GDM1 (cell line): ENCODE data around the gene SLIT1.

Experiments used
- DNase-seq: peaks from one replicate; lab custom pipeline; 2025; lab: John Stamatoyannopoulos, UW

SLIT1 gene

GRCh38 chr10:97185326-97186058 lies at the start of gene SLIT1:
Gene SLIT1, minus strand, starts transcription at chr10:97185959. Its CDS starts 285 bp downstream, at chr10:97185674.
- DNase-seq = no peak

GRCh38 chr10:97235353-97235752 lies 49.6 kb upstream of the SLIT1 start:
- DNase-seq = no peak

GRCh38 chr10:97234400-97234799 lies 48.6 kb upstream of the SLIT1 start:
- DNase-seq = peak; percentile 13

- DNase-seq = no peak
Observed at GRCh38 chr10:97230146-97230545, 44.4 kb upstream of the SLIT1 start.

- DNase-seq = no peak
Observed at GRCh38 chr10:97229322-97230015, 43.7 kb upstream of the SLIT1 start.

DNA sequence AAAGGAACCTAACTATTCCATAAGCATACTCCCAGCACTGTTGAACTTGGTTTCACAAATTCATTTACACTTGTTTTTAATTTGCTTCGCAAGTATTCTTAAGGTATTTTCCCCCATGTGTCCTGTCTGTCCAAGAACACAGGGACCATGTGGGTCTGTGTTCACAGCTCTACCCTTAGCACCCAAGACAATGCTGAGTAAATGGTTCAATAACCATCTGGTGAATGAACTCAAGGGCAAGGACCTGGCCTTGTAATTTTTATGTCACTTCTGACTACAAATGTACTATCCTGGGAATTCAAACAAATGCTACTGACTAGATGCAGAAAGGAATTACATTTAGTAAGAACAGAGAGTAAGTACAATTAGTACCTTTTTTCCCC lies 43.0 kb upstream of the SLIT1 start:
- no peak for DNase-seq

DNA sequence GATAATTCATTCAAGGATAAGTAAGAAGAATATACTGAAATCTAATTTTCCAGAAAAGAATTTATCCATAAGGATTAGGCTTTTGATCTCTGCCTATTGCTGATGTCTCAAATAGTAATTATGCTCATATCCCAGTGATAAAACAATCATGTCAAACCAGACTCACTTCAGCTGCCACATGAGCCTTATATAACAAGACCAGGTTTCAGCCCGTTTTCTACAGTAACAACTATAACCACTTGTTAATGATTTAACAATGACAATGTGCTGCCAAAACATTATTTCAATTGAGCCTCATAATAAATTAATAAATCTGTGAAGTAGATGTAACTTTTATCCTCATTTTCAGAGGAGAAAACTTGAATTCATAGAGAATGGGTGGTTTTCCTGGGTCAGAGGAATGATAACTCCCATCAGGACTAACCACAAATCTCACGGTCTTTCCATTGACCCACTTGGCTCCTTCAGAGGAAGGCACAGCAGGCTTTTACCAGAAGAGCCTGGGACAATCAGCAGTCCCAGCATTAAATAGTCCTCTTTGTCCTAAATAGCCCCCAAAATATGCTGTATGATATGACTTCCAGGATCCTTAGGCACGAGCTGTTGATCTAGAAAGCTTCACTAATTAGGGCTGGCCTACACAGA lies 42.5 kb upstream of the SLIT1 start:
- DNase-seq = no peak

- no peak for DNase-seq
Observed at GRCh38 chr10:97226398-97226797, 40.6 kb upstream of the SLIT1 start.

- DNase-seq = no peak
Observed at GRCh38 chr10:97224483-97225435, 39.0 kb upstream of the SLIT1 start.

DNA sequence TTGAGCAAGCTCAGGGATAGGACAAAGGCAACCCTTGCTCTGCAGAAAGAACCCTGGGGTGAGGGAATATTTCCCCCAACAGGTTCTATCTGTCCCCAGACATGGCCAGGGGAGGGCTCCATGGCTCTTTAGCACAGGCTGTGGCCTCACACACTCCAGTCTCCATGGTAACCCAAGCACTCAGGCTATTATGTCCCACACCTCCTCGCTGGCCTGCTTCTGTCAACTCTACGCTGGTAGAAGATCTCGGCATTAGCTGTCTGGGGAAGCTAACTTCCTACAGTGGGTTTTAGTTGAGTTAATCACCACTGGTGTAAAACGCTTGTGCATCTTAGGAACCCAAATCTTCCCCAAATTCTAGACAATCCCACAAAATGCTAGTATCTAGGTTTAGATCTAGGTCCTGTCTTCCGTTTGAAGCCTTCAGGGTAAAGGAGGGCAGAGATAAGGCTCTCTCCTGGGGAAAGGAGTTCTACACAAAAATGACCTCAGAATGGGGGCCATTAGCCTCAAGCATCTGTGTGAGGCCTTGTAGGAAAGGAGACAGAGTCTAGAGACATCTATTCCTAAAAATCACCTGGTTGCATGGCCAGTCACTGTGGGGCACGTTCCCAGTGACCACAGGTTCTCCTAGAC lies 36.7 kb upstream of the SLIT1 start:
- DNase-seq = no peak

GRCh38 chr10:97220355-97220754 lies 34.6 kb upstream of the SLIT1 start:
- DNase-seq = no peak

DNA sequence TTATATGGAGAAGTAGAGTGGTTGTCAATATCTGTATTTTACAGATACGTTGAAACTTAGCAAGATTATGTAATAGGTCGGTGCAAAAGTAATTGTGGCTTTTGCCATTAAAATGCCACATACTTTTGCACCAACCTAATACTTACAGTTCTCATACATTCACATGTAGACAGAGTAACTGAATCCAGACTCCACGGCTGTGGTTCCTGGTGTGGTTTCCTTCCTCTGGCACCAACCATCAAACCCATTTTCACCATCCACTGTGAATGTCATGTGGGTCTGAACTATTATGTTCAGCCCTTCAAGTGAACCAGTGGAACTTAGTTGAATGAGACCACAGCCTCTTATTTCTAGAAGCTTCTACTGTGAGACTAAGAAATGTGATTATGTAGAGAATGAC lies 31.5 kb upstream of the SLIT1 start:
- DNase-seq = peak; percentile 26

DNA sequence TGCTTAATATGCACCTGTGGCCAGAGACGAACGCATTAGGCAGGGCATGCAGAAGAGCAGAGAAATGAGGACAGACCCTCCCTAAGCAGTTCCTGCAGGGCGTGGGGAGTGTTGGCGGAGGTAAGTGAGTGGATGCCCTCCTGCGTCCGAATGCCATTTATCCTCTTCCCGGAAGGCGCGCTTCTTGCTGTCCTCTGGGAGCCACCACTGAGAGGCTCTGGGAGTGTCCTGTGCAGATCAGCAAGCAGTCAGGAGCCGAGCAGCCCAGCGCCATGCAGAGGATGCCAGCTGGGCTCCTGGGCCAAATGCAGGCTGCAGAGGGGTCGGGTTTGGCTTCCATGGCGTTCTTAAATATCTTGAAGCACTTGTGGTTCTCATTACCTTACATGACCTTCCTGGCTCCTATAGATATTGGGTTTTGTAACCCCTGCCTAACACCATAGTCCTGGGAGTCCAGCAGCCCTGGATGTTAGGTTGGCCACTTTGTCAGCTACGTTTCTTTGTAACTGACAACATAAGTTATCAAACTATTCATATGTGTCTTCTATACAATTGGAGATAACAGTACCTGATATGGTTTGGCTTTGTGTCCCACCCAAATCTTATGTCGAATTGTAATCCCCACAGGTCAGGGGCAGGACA lies 30.0 kb upstream of the SLIT1 start:
- no peak for DNase-seq

GRCh38 chr10:97213431-97213830 lies 27.7 kb upstream of the SLIT1 start:
- no peak for DNase-seq

- DNase-seq = no peak
Observed at GRCh38 chr10:97211229-97211628, 25.5 kb upstream of the SLIT1 start.

DNA sequence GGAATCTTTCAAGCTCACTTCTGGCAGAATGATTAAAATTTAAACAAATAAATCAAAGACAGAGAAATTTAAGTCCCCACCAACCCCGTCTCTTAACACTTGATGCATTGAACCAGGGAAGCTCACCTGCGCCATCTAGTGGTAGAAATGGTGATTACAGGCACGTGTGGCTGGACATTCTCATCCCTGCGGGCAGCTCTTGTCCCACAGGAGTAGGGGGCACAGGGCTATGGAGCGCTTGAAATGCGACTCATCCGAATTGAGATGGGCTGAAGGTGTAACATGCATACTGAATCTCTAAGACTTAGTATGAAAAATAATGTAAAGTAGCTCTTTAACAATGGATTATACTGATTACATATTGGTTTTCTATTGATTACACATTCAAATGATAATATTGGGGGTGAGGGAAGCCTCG lies 24.8 kb upstream of the SLIT1 start:
- DNase-seq = peak; percentile 38

DNA sequence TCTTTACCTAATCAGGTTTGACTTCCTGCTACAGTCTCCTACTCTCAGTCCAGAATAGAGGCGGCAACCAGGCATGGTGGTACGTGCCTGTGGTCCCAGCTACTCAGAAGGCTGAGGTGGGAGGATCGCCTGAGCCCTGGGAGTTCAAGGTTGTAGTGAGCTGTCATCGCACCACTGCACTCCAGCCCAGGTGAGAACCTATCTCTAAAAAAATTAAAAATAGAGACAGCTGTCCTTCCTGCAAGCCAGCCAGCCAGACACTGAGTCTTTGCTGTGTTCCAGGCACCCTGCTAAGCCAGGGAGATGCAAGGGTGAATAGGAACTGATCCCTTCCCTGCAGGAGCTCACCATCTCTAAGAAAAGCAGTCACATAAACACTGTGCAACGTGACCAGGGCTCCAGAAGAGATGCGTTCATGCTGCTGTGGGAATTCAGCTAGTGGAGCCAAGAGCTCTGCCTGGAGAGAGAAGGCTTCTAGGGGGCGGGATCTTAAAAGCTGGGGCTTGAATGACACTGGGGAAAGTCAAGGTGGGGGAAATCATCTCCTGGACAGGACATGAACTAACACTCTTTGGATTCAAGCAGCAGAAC lies 22.1 kb upstream of the SLIT1 start:
- DNase-seq = no peak

DNA sequence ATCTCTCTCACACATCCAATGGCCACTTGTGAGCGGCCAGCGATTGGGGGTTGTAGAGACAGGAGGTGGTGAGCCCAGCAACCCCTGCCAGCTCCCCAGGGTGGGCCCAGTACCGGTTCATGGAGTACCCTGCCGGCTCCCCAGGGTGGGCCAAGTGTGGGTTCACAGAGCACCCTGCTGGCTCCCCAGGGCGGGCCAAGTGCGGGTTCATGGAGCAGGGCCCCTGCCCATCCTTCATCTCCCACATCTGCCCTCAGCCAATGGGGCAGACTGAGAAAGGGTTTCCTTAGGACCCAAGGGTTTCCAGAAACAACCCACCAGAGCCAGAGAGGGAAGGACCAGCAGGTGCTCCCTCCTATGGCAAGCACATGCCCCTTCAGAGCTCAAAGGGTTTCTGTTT lies 21.4 kb upstream of the SLIT1 start:
- DNase-seq = no peak

DNA sequence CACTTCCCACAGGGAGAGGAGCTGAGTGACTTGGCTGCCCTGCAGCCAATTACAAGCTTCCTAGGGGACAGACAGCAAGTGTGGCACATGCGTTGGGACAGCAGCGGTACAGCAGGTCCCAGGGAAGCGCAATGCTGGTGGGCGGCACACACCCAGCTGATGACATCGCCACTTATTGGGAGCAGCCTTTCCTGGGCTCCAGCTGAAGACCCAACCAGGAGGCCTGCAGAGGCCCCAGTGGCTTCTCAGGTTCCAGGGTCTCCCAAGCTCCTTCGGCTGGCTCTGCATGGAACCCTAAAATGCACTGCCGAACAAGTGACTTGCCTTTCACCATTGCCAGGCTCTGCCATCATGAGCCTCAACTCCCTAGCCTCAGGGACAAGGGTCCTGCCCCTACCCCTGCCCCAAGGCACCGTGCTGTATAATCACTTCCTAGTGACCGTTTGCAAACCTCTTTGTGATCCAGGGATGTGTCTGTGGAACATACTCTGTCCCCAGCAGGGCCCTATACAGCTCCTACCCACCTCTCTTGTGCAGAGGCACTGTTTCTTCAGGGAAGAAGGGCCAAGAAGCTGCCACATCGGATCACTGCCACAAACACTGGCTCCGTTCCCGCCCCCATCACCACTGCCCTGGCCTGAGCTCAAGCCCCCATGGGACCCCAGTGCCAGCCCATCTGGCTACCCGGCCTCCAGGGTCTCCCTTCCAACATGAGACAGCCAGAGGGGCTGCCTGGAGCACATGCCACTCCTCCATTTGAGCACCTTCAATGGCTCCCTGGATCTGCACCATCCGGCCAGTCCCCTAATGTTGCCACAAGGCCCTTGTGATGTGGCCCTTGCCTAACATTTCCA lies 19.3 kb upstream of the SLIT1 start:
- DNase-seq = no peak

GRCh38 chr10:97203220-97203619 lies 17.5 kb upstream of the SLIT1 start:
- DNase-seq = no peak
